Right atrium auricular region (tissue), 2 donors: ENCODE data around the gene CDADC1. TPM values are rescaled to one million over a fixed set of nuclear protein-coding genes. Genes with fewer than 3 reads are reported as not detected.

Experiments
- DNase-seq: peaks from one replicate; pipeline ENCODE4 v3.0.0-alpha.2; 2019; ENCODE audit warnings: low spot score
- H3K27ac ChIP-seq, 2 donors: fragments of 200-600 bp; sonication (generic); 1 replicate in 1 of 2; 2 replicates in 1 of 2; pipeline ENCODE4 v1.5.1; 2016 to 2019
- H3K27me3 ChIP-seq, 2 donors: fragments of 200-600 bp; sonication (generic); one replicate each; pipeline versions ENCODE4 v1.5.1 to v1.6.0; 2017 to 2019
- H3K36me3 ChIP-seq: fragments of 200-600 bp; sonication (generic); one replicate; pipeline ENCODE4 v1.5.1; 2016
- H3K4me1 ChIP-seq, 2 donors: fragments of 200-600 bp; sonication (generic); one replicate each; pipeline versions ENCODE4 v1.5.1 to v1.6.0; 2017 to 2019
- H3K4me3 ChIP-seq, 2 donors: fragments of 200-600 bp; sonication (generic); 1 replicate in 1 of 2; 2 replicates in 1 of 2; pipeline ENCODE4 v1.5.1; 2017 to 2019; ENCODE audit warnings: mild to moderate bottlenecking in 1 of 2, moderate library complexity in 1 of 2
- H3K9me3 ChIP-seq, 2 donors: fragments of 200-600 bp; sonication (generic); one replicate each; pipeline ENCODE4 v1.5.1; 2019
- CTCF ChIP-seq, 2 donors: fragments of 200-600 bp; sonication (generic); IDR thresholded peaks; one replicate each; pipeline ENCODE4 v1.5.1; 2019; ENCODE audit warnings: antibody characterized with exemption in 2 of 2
- total RNA-seq, 2 donors: library from RNA; depleted of rRNA; stranded (reverse); fragments of >200 nt; gene quantifications; one replicate each; pipeline ENCODE4 v1.1.0, GENCODE V29; 2016

CDADC1 gene
- total RNA-seq, 2 donors from 2014 or later, result 3.5 to 4.6 TPM

GRCh38 chr13:49253310-49253709 is 5.6 kb downstream of the CDADC1 start:
- Histone ChIP-seq H3K9me3 (no peaks in the 10 kb centered on the region), H3K4me1 (peaks cover 0 to 13% of the 10 kb centered on the region in 2 donors), H3K36me3 (peaks cover 9% of the 10 kb centered on the region), H3K27ac (no peak overlapping the region), H3K4me3 (no peak overlapping the region), H3K27me3 (no peaks in the 10 kb centered on the region)
- TF ChIP-seq CTCF (IDR thresholded peaks at IDR 0.05), result no peak
- DNase-seq, result no peak

- Histone ChIP-seq H3K27me3 (no peaks in the 10 kb centered on the region), H3K36me3 (peaks cover 9% of the 10 kb centered on the region), H3K4me3 (no peak overlapping the region), H3K9me3 (no peaks in the 10 kb centered on the region), H3K27ac (no peak overlapping the region), H3K4me1 (peaks cover 0 to 7% of the 10 kb centered on the region in 2 donors)
- DNase-seq, result no peak
- no peak for TF ChIP-seq CTCF (IDR thresholded peaks at IDR 0.05)
Measured at GRCh38 chr13:49254007-49254406, 6.3 kb downstream of the CDADC1 start.

- Histone ChIP-seq H3K27ac (no peak overlapping the region), H3K4me1 (no peaks in the 10 kb centered on the region), H3K27me3 (no peaks in the 10 kb centered on the region), H3K9me3 (no peaks in the 10 kb centered on the region), H3K36me3 (peaks cover 36% of the 10 kb centered on the region), H3K4me3 (no peak overlapping the region)
- DNase-seq, result no peak
- TF ChIP-seq CTCF (IDR thresholded peaks at IDR 0.05), result no peak
Measured at GRCh38 chr13:49256841-49257240, 9.1 kb downstream of the CDADC1 start.

GRCh38 chr13:49258089-49258796 is 10.5 kb downstream of the CDADC1 start:
- no peaks in the 10 kb centered on the region for H3K27me3 ChIP-seq
- H3K4me1 ChIP-seq, result no peaks in the 10 kb centered on the region
- H3K9me3 ChIP-seq, result no peaks in the 10 kb centered on the region
- H3K4me3 ChIP-seq, result no peak overlapping the region
- DNase-seq, result no peak
- H3K27ac ChIP-seq, result no peak overlapping the region
- no peak for TF ChIP-seq CTCF (IDR thresholded peaks at IDR 0.05)
- peaks cover 48% of the 10 kb centered on the region for H3K36me3 ChIP-seq

- no peak for TF ChIP-seq CTCF (IDR thresholded peaks at IDR 0.05)
- Histone ChIP-seq H3K36me3 (peaks cover 52% of the 10 kb centered on the region), H3K9me3 (no peaks in the 10 kb centered on the region), H3K27ac (no peak overlapping the region), H3K4me1 (no peaks in the 10 kb centered on the region), H3K4me3 (no peak overlapping the region), H3K27me3 (no peaks in the 10 kb centered on the region)
- DNase-seq, result no peak
Measured at GRCh38 chr13:49259586-49259985, 11.9 kb downstream of the CDADC1 start.

- Histone ChIP-seq H3K27me3 (no peaks in the 10 kb centered on the region), H3K4me3 (no peak overlapping the region), H3K9me3 (no peaks in the 10 kb centered on the region), H3K27ac (no peak overlapping the region), H3K36me3 (peaks cover 46% of the 10 kb centered on the region), H3K4me1 (no peaks in the 10 kb centered on the region)
- TF ChIP-seq CTCF (IDR thresholded peaks at IDR 0.05), result no peak
- no peak for DNase-seq
Measured at GRCh38 chr13:49262634-49263033, 14.9 kb downstream of the CDADC1 start.
